Smooth muscle cell (in vitro differentiated cells): ENCODE data around the gene TMEM220. TPM values are rescaled to one million over a fixed set of nuclear protein-coding genes. Genes with fewer than 3 reads are reported as not detected.

ENCODE experiments used
- DNase-seq: peaks from one replicate; lab custom pipeline; 2025; ENCODE audit not compliant: unreplicated experiment; lab: John Stamatoyannopoulos, UW
- H2AFZ ChIP-seq: fragments of 200-600 bp; sonication (generic); 2 replicates; pipeline ENCODE4 v1.6.0; 2016; ENCODE audit warnings: antibody characterized with exemption, low read depth, mild to moderate bottlenecking
- H3F3A ChIP-seq: fragments of 200-600 bp; sonication (generic); 2 replicates; pipeline ENCODE4 v1.6.0; 2017; ENCODE audit warnings: antibody characterized with exemption, low read depth
- H3K27ac ChIP-seq: fragments of 200-600 bp; sonication (generic); 2 replicates; pipeline ENCODE4 v1.5.1; 2016; ENCODE audit warnings: low read depth, mild to moderate bottlenecking
- H3K27me3 ChIP-seq: fragments of 200-600 bp; sonication (generic); 2 replicates; pipeline ENCODE4 v1.6.1; 2016; ENCODE audit warnings: low read depth, mild to moderate bottlenecking
- H3K36me3 ChIP-seq: fragments of 200-600 bp; sonication (generic); 2 replicates; pipeline ENCODE4 v1.5.1; 2016; ENCODE audit warnings: low read depth
- H3K4me1 ChIP-seq: fragments of 200-600 bp; sonication (generic); 2 replicates; pipeline ENCODE4 v1.5.1; 2016; ENCODE audit warnings: low read depth
- H3K4me2 ChIP-seq: fragments of 200-600 bp; sonication (generic); 2 replicates; pipeline ENCODE4 v1.6.0; 2016; ENCODE audit warnings: mild to moderate bottlenecking
- H3K4me3 ChIP-seq: fragments of 200-600 bp; sonication (generic); 2 replicates; pipeline ENCODE4 v1.5.1; 2016; ENCODE audit warnings: mild to moderate bottlenecking
- H3K79me2 ChIP-seq: fragments of 200-600 bp; sonication (generic); 2 replicates; pipeline ENCODE4 v1.6.0; 2016; ENCODE audit warnings: low read depth, mild to moderate bottlenecking
- H3K9ac ChIP-seq: fragments of 200-600 bp; sonication (generic); 2 replicates; pipeline ENCODE4 v1.6.0; 2016; ENCODE audit warnings: low read depth
- H3K9me3 ChIP-seq: fragments of 200-600 bp; sonication (generic); replicated peaks from 2 replicates; pipeline ENCODE4 v1.5.1; 2016; ENCODE audit warnings: low read depth
- H4K20me1 ChIP-seq: fragments of 200-600 bp; sonication (generic); 2 replicates; pipeline ENCODE4 v1.6.0; 2016; ENCODE audit warnings: low read depth
- CTCF ChIP-seq: fragments of 200-600 bp; sonication (generic); IDR thresholded peaks from 2 replicates; pipeline ENCODE4 v1.5.1; 2017; ENCODE audit warnings: borderline replicate concordance, mild to moderate bottlenecking, antibody characterized with exemption; ENCODE audit not compliant: insufficient read depth, poor library complexity, severe bottlenecking
- WGBS: methylation state at CpG from one replicate; pipeline ENCODE4 v1.1.7; 2016; ENCODE audit warnings: low lambda C conversion rate; 5-methylcytosine and 5-hydroxymethylcytosine counted together
- polyA plus RNA-seq: library from polyadenylated mRNA; unstranded; fragments of >200 nt; fragmentation: Nextera tagmentation; extraction: Ambion mirVana; gene quantifications from 2 replicates; pipeline ENCODE4 v1.2.1, GENCODE V29; 2016
- total RNA-seq: library from RNA; depleted of rRNA; stranded (reverse); fragments of >200 nt; gene quantifications from 2 replicates; pipeline ENCODE4 v1.2.3, GENCODE V29; 2014

Gene TMEM220
- total and polyA plus RNA-seq, 2 experiments from 2014 or later: 3.5 to 5.5 TPM

GRCh38 chr17:10761281-10761680 is 31.5 kb upstream of the TMEM220 start:
- H3K79me2 ChIP-seq: no peaks in the 10 kb centered on the region
- H3K9me3 ChIP-seq: no peaks in the 10 kb centered on the region
- H3K27ac ChIP-seq: no peak overlapping the region
- H3K4me2 ChIP-seq: no peak overlapping the region
- DNase-seq: no peak
- H3F3A ChIP-seq: no peaks in the 10 kb centered on the region
- H3K4me1 ChIP-seq: peaks cover under 1% of the 10 kb centered on the region
- H3K4me3 ChIP-seq: no peak overlapping the region
- no peaks in the 10 kb centered on the region for H3K36me3 ChIP-seq
- WGBS: 81% methylated on average over 2 of the region's 2 CpGs
- H3K27me3 ChIP-seq: no peaks in the 10 kb centered on the region
- no peak for TF ChIP-seq CTCF
- no peaks in the 10 kb centered on the region for H4K20me1 ChIP-seq
- H3K9ac ChIP-seq: no peak overlapping the region
- no peak overlapping the region for H2AFZ ChIP-seq

GRCh38 chr17:10758062-10758461 is 28.2 kb upstream of the TMEM220 start:
- no peak for TF ChIP-seq CTCF
- no peak overlapping the region for H3K4me3 ChIP-seq
- 87% methylated on average over 6 of the region's 6 CpGs for WGBS
- no peaks in the 10 kb centered on the region for H3F3A ChIP-seq
- no peaks in the 10 kb centered on the region for H3K27me3 ChIP-seq
- H3K79me2 ChIP-seq: no peaks in the 10 kb centered on the region
- H3K27ac ChIP-seq: no peak overlapping the region
- no peak for DNase-seq
- no peak overlapping the region for H2AFZ ChIP-seq
- H4K20me1 ChIP-seq: no peaks in the 10 kb centered on the region
- H3K36me3 ChIP-seq: no peaks in the 10 kb centered on the region
- no peak overlapping the region for H3K4me2 ChIP-seq
- no peaks in the 10 kb centered on the region for H3K9me3 ChIP-seq
- H3K4me1 ChIP-seq: peaks cover 9% of the 10 kb centered on the region
- H3K9ac ChIP-seq: no peak overlapping the region

- Histone ChIP-seq H3K4me1 (peaks cover 9% of the 10 kb centered on the region), H3K27me3 (no peaks in the 10 kb centered on the region), H3K4me3 (no peak overlapping the region), H3K9me3 (no peaks in the 10 kb centered on the region), H3F3A (no peaks in the 10 kb centered on the region), H3K27ac (no peak overlapping the region), H3K36me3 (no peaks in the 10 kb centered on the region), H3K4me2 (no peak overlapping the region), H2AFZ (no peak overlapping the region), H4K20me1 (no peaks in the 10 kb centered on the region), H3K9ac (no peak overlapping the region), H3K79me2 (no peaks in the 10 kb centered on the region)
- no peak for TF ChIP-seq CTCF
- no peak for DNase-seq
- WGBS: 70% methylated on average over 2 of the region's 2 CpGs
These were observed 27.8 kb upstream of the TMEM220 start for GRCh38 chr17:10757647-10758046.

DNA sequence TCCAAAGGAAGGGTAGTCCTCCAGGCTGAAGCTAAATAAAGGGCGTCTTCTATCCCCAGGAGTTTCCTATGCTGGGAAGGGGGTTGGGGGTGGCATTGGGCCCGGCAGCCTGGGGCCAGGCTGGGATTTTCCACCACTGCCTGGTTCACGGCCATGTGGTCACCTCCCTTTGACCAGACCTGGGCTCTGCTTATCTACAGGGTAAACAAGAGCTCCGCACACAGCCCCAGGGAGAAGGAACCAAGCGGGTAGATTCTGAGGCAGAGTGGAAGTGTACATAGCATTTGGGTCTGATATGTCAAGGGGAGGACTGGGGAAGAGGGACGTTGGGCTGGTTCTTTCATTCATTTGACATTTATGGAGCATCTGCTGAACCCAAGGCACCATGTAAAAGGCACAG is 27.2 kb upstream of the TMEM220 start:
- DNase-seq: no peak
- H3K79me2 ChIP-seq: no peaks in the 10 kb centered on the region

More for the DNA sequence above, 27.2 kb upstream of the TMEM220 start:
- peaks cover 9% of the 10 kb centered on the region for H3K4me1 ChIP-seq
- TF ChIP-seq CTCF: no peak
- no peak overlapping the region for H3K4me3 ChIP-seq
- H3K4me2 ChIP-seq: no peak overlapping the region
- no peaks in the 10 kb centered on the region for H3K9me3 ChIP-seq
- H2AFZ ChIP-seq: no peak overlapping the region
- no peaks in the 10 kb centered on the region for H3K27me3 ChIP-seq
- H3K27ac ChIP-seq: no peak overlapping the region
- H4K20me1 ChIP-seq: no peaks in the 10 kb centered on the region
- H3K36me3 ChIP-seq: no peaks in the 10 kb centered on the region
- H3K9ac ChIP-seq: no peak overlapping the region
- H3F3A ChIP-seq: no peaks in the 10 kb centered on the region
- 69% methylated on average over 6 of the region's 6 CpGs for WGBS
